Hypothalamus (tissue), 51 donors: ENCODE data around the gene LGR4.
"Not testable (repeated sequence)": the region's sequence is repeated elsewhere in the genome, so short reads cannot be mapped to it uniquely, and the experiment has no call there.

Experiments
- DNase-seq, 51 donors: peaks; one replicate each; lab custom pipeline; 2025; lab: John Stamatoyannopoulos, UW

The LGR4 gene

GRCh38 chr11:27472398-27473016 is at the start of gene LGR4:
Gene LGR4, minus strand, starts transcription at chr11:27472790. Its CDS starts 488 bp downstream, at chr11:27472302.
- peak; percentile 35 to 97 (median 85) for DNase-seq

- DNase-seq, result no peak
Measured at GRCh38 chr11:27520226-27520625, 47.6 kb upstream of the LGR4 start.

- DNase-seq, result no peak
Measured at GRCh38 chr11:27518518-27518917, 45.9 kb upstream of the LGR4 start.

- DNase-seq, result not testable (repeated sequence)
Measured at GRCh38 chr11:27517490-27517889, 44.9 kb upstream of the LGR4 start.

- DNase-seq, result no peak
Measured at GRCh38 chr11:27514558-27514957, 42.0 kb upstream of the LGR4 start.

GRCh38 chr11:27514076-27514475 is 41.5 kb upstream of the LGR4 start:
- DNase-seq, result no peak

- peak in 1 of 51 donors; percentile 9 for DNase-seq
Measured at GRCh38 chr11:27513389-27513788, 40.8 kb upstream of the LGR4 start.

- DNase-seq, result no peak
Measured at GRCh38 chr11:27512238-27512637, 39.6 kb upstream of the LGR4 start.

- DNase-seq, result no peak
Measured at GRCh38 chr11:27509908-27510307, 37.3 kb upstream of the LGR4 start.

GRCh38 chr11:27507557-27508322 is 35.1 kb upstream of the LGR4 start:
- DNase-seq, result no peak

GRCh38 chr11:27506200-27507182 is 33.9 kb upstream of the LGR4 start, which contains the start of gene LIN7C:
Gene LIN7C, minus strand, starts transcription at chr11:27506769. Its CDS starts 17 bp downstream, at chr11:27506752.
- peak; percentile 61 to 97 (median 89) for DNase-seq

GRCh38 chr11:27505781-27506180 is 33.2 kb upstream of the LGR4 start:
- no peak for DNase-seq

- no peak for DNase-seq
Measured at GRCh38 chr11:27504205-27504604, 31.6 kb upstream of the LGR4 start.

- DNase-seq, result no peak
Measured at GRCh38 chr11:27501100-27501499, 28.5 kb upstream of the LGR4 start.

GRCh38 chr11:27497911-27498310 is 25.3 kb upstream of the LGR4 start:
- no peak for DNase-seq

GRCh38 chr11:27497284-27497866 is 24.8 kb upstream of the LGR4 start:
- DNase-seq, result no peak

- DNase-seq, result no peak
Measured at GRCh38 chr11:27496461-27496860, 23.9 kb upstream of the LGR4 start.

- DNase-seq, result no peak
Measured at GRCh38 chr11:27495710-27496300, 23.2 kb upstream of the LGR4 start.

- no peak for DNase-seq
Measured at GRCh38 chr11:27489092-27489491, 16.5 kb upstream of the LGR4 start.

- no peak for DNase-seq
Measured at GRCh38 chr11:27487706-27488105, 15.1 kb upstream of the LGR4 start.
